Medulla oblongata (tissue), 1 donor: ENCODE measurements around the gene NAPEPLD.
"Not testable (repeated sequence)": the region's sequence is repeated elsewhere in the genome, so short reads cannot be mapped to it uniquely, and the experiment has no call there.

Source experiments
- DNase-seq: peaks from one replicate; pipeline ENCODE4 v3.0.0-alpha.2; 2015; ENCODE audit errors: extremely low spot score

NAPEPLD gene

DNA sequence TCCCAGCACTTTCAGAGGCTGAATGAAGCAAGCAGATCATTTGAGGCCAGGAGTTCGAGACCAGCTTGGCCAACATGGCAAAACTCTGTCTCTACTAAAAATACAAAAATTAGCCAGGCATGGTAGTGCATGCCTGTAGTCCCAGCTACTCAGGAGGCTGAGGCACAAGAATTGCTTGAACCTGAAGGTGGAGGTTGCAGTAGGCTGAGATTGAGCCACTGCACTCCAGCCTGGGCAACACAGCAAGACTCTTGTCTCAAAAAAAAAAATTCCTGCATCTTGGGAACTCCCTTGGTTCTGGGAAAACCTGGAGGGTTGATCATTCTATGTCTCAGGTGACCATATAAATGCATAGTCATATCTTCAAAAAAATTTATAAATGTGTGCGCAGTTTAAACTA is 4.1 kb downstream of the NAPEPLD start:
- DNase-seq = not testable (repeated sequence)

DNA sequence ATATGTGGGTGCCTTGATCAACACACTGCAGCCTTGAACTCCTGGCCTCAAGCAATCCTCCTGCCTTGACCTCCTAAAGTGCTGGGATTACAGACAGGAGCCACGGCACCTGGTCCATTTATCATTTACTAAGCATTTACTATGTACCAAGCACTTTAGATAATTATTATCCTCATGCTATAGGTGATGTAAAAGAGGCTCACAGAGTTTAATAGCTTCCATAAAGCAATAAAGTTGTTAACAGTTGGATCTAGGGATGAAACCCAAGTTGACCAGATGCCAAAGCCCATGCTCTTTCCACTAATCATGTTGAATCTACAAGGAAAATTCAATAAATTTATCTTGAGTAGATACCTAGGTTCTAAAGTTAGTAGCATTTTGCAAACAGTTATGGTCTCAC is 5.0 kb downstream of the NAPEPLD start:
- DNase-seq = no peak

DNA sequence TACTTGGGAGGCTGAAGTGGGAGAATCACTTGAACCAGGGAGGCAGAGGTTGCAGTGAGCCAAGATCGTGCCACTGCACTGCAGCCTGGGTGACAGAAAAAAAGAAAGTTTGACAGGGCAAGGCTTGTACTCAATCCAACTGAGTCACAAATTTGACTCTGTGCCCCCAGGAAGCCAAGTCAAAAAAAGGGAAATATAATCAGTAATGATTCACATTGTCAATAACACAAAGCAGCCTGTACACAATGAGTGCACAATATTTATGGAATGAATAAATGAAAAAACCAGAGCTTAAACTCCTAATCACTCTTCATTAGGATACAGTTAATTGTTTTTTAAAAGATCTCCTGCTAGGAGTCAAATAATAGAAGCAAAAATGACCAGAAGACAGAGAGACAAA is 6.4 kb downstream of the NAPEPLD start:
- no peak for DNase-seq

- DNase-seq = no peak
Observed at GRCh38 chr7:103141753-103142404, 7.0 kb downstream of the NAPEPLD start.

DNA sequence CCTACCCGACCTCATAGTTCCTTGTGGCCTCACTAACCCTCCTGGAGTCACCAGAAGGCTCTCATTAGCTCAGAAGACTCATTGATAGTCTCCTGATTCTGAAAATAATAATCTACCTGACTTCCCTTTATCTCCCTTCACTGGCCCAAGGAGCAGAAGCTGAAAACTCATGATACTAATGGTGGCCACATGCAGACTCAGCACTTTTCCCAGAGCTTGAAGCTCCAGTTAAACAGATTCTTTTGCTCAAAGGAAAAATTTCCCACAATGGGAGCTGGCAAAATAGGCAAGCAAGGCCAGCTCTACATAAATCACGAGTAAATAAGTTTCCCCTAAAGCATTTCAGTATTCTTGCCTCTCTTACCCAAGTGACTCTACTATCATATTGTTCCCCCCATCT is 8.2 kb downstream of the NAPEPLD start:
- no peak for DNase-seq

DNA sequence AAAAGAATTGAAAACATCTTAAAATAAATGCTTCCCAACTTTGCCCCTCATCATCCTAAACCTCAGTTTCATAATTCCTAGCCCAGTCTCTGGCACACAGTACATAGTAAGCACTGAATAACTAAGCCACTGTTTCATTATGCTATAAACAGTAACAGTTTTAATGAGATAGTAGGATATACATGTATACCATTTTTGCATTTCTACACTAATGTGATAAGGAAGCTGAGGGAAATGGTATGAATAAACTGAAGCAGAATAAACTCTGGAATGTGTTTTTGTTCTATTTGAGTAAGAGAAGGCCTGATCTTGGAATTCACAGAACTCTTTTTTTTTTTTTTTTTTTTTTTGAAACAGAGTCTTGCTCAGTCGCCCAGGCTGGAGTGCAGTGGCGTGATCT is 8.8 kb downstream of the NAPEPLD start:
- no peak for DNase-seq

DNA sequence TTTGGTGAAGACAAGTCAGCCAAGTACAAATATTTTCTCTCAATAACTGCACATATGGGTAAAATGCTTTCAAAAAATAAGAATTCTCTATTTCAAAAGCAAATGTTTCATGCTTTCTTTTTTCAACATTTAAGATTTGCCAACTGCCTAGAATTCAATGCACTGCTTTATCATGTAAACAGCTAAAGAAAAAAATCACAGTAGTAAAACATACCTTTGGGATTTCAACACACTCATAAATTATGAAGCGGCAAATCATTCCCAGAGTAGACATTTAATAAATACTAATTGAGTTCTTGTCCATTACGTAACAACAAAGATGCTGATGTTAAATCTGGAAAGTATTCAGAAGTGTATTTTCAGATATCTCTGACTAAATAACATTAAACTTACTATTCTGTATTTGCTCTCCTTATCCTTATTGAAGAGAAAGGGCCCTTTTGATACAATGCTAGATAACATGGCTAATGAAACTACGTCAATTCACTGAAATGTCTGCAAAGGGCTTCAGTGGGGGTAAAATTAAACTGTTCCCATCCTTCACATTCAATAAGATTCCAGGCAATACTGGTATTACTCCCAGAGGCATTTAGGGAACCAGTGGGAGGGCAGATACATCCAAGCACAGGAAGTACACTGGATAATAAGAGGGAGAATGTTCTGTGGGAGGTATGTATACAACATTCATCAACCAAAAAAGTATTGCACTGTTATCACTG is 13.9 kb downstream of the NAPEPLD start:
- no peak for DNase-seq

- no peak for DNase-seq
Observed at GRCh38 chr7:103132995-103133688, 15.8 kb downstream of the NAPEPLD start.

DNA sequence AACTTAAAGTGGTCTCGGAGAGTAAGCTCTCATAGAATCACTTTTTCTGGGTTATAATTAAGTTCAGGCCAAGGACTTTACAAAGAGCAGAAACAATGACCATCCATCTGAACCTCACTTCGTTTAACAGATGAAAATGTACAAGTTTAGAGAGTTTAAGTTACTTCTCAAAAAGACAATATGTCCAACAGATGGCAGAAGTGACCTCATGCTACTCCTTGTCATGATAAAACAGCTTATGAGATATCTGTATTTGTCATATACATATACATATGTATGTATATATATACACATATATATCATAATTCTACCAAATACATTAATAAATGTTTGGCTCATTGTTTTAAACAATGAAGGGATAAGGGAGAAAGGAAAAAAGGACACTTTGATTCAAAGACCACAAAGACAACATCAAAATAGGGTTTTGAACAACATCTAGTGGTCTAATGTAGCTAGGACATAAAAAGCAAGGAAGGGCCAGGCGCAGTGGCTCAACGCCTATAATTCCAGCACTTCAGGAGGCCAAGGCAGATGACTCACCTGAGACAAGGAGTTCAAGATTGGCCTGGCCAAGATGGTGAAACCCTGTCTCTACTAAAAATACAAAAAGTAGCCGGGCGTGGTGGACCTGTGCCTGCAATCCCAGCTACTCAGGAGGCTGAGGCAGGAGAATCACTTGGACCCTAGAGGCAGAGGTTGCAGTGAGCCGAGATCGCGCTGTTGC is 17.8 kb downstream of the NAPEPLD start:
- no peak for DNase-seq

GRCh38 chr7:103129702-103130549 is 19.0 kb downstream of the NAPEPLD start:
- no peak for DNase-seq

DNA sequence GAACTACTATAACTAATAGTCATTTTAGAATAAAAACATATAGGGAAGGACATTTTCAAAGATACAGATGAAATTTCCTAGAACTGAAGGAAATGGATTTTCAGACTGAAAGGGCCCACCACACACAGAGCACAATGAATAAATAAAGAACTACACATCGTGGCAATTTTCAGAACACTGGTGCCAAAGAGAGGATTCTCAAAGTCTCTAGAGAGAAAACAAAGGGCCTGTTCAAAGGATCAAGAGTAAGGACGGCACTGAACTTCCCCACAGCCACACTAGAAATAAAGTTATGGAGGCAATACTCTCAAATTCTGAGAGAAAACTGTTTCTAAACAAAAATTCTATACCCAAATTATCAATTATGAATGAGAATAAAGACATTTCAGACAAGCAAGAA is 21.9 kb downstream of the NAPEPLD start:
- peak; percentile 93 for DNase-seq

GRCh38 chr7:103124429-103124979 is 24.4 kb downstream of the NAPEPLD start:
- no peak for DNase-seq

GRCh38 chr7:103123529-103123928 is 25.4 kb downstream of the NAPEPLD start:
- DNase-seq = no peak

GRCh38 chr7:103121641-103122040 is 27.3 kb downstream of the NAPEPLD start:
- no peak for DNase-seq

DNA sequence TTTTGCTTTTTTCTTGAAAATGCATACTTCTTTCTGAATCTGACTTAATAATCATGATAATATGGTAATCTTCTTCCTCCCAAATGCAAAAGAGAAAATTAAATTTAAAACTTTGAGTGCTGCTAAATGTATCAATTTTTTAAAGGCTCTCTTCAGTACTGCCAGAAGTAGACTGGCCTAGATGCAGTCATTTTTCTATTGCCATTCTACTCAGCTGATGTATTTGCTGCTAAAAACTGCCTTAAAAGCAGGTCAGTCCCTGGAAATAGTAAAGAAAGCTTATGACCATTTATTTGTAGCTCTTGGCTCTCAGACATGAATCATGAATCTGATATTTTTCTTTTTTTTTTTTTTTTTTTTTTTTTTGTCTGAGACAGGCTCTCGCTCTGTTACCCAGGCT is 28.5 kb downstream of the NAPEPLD start:
- no peak for DNase-seq

DNA sequence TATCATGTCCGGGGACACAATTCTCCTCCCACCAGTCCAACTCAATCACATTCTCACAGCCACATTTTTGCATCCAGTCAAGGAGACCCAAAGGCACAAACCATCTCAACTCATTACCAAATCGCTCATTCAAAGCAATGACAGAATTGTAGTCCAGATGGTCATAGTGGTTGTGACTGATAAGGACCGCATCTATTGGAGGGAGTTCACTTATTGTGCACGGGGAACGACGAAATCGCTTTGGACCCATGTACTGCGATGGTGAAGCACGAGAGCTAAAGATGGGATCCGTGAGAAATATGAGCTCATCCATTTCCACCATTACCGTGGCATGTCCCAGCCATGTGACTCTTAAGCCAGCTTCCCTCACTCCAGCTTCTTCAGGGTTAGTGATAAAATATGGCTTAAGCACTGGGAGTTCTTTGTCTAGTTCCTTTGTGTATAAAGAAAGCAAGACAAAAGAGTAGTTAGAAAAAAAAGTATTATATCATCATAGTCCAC is 29.1 kb downstream of the NAPEPLD start:
- DNase-seq = no peak

GRCh38 chr7:103117465-103117864 is 31.4 kb downstream of the NAPEPLD start:
- no peak for DNase-seq

DNA sequence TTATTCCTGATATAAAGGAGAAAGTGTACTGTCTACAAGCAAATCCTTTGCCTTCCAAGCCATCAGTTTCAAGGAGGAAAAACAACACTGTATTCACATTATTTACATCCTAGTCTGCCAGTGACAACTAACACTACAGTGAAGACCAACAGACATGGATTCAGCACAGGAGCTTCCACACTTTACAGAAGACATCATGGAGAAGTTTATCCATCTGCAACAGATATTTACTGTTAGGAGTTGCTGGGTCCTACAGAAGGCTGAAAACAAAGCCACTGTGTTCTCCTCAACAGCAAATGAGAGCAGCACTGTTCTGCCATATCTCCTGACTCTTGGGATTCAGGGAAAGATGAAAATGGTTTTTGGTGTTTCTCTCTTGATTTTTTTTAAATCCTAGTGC is 31.9 kb downstream of the NAPEPLD start:
- DNase-seq = peak; percentile 85

GRCh38 chr7:103116511-103116910 is 32.4 kb downstream of the NAPEPLD start:
- no peak for DNase-seq

DNA sequence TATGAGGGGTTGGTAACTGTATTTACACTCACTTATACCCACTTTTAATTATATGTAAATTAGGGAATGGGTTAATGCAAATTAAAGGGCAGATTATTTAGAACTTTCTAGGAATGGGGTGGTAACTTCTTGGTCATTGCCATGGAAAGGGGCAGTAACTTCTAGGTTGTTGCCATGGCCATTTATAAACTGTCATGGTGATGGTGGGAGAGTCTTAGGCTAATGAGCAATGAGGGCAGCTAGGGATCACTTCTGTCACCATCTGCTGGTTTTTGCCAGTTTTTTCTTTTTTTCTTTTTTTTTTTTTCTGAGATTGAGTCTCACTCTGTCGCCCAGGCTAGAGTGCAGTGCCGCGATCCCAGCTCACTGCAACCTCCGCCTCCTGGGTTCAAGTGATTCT is 33.1 kb downstream of the NAPEPLD start:
- no peak for DNase-seq

- peak; percentile 68 for DNase-seq
Observed at GRCh38 chr7:103114576-103115008, 34.3 kb downstream of the NAPEPLD start.
